DOHH2 (cell line): ENCODE results near the gene C7orf57.

Experiments
- H3F3A ChIP-seq: fragments of 200-600 bp; sonication (generic), shearing (Covaris generic); 2 replicates; pipeline ENCODE4 v1.6.0; 2016; ENCODE audit warnings: antibody characterized with exemption, mild to moderate bottlenecking; ENCODE audit not compliant: control insufficient read depth, insufficient read depth
- H3K27ac ChIP-seq: fragments of 200-600 bp; sonication (generic); 2 replicates; pipeline ENCODE4 v1.5.1; 2014; ENCODE audit warnings: low read depth, mild to moderate bottlenecking, low read length, moderate library complexity
- H3K27me3 ChIP-seq: fragments of 200-600 bp; sonication (generic); 2 replicates; pipeline ENCODE4 v1.6.1; 2014; ENCODE audit warnings: mild to moderate bottlenecking, low read length, mixed read lengths; ENCODE audit not compliant: control insufficient read depth
- H3K36me3 ChIP-seq: fragments of 200-600 bp; sonication (generic); 2 replicates; pipeline ENCODE4 v1.6.1; 2014; ENCODE audit warnings: mild to moderate bottlenecking, low read length, moderate library complexity, mixed read lengths; ENCODE audit not compliant: control insufficient read depth
- H3K4me1 ChIP-seq: fragments of 200-600 bp; sonication (generic); 2 replicates; pipeline ENCODE4 v1.6.1; 2014; ENCODE audit warnings: mild to moderate bottlenecking, low read length, mixed read lengths; ENCODE audit not compliant: control insufficient read depth
- H3K4me2 ChIP-seq: fragments of 200-600 bp; sonication (generic); 2 replicates; pipeline ENCODE4 v1.6.0; 2014; ENCODE audit warnings: mild to moderate bottlenecking, low read length, moderate library complexity
- H3K4me3 ChIP-seq: fragments of 200-600 bp; sonication (generic); 2 replicates; pipeline ENCODE4 v1.5.1; 2014; ENCODE audit warnings: mild to moderate bottlenecking, low read length, mixed read lengths
- H3K79me2 ChIP-seq: fragments of 200-600 bp; sonication (generic); 2 replicates; pipeline ENCODE4 v1.6.1; 2014; ENCODE audit warnings: mild to moderate bottlenecking, low read length, mixed read lengths; ENCODE audit not compliant: control insufficient read depth
- H3K9me2 ChIP-seq: fragments of 200-600 bp; sonication (generic); replicated peaks from 2 replicates; pipeline ENCODE4 v1.6.1; 2014; ENCODE audit warnings: mild to moderate bottlenecking, low read length, mixed read lengths; ENCODE audit not compliant: control insufficient read depth
- H3K9me3 ChIP-seq: fragments of 200-600 bp; sonication (generic); 2 replicates; pipeline ENCODE4 v1.6.1; 2014; ENCODE audit warnings: antibody characterized with exemption, low read length, mixed read lengths; ENCODE audit not compliant: control insufficient read depth, insufficient read depth
- H4K20me1 ChIP-seq: fragments of 200-600 bp; sonication (generic); 2 replicates; pipeline ENCODE4 v1.6.0; 2014; ENCODE audit warnings: low read depth, mild to moderate bottlenecking, antibody characterized with exemption, low read length, moderate library complexity; ENCODE audit not compliant: control insufficient read depth, insufficient read depth
- EZH2phosphoT487 ChIP-seq: fragments of 200-600 bp; sonication (generic); IDR thresholded peaks from 2 replicates; pipeline ENCODE4 v1.6.1; 2017; ENCODE audit warnings: borderline replicate concordance, mild to moderate bottlenecking, antibody characterized with exemption, low read length, moderate library complexity, mixed read lengths
- TF ChIP-seq, protein P1 (sequence below): fragments of 200-600 bp; sonication (generic); IDR thresholded peaks from one replicate; pipeline ENCODE4 v1.5.1; 2014; ENCODE audit warnings: antibody characterized with exemption, mild to moderate bottlenecking, low read depth, low read length; ENCODE audit not compliant: poor library complexity, severe bottlenecking

The C7orf57 gene

DNA sequence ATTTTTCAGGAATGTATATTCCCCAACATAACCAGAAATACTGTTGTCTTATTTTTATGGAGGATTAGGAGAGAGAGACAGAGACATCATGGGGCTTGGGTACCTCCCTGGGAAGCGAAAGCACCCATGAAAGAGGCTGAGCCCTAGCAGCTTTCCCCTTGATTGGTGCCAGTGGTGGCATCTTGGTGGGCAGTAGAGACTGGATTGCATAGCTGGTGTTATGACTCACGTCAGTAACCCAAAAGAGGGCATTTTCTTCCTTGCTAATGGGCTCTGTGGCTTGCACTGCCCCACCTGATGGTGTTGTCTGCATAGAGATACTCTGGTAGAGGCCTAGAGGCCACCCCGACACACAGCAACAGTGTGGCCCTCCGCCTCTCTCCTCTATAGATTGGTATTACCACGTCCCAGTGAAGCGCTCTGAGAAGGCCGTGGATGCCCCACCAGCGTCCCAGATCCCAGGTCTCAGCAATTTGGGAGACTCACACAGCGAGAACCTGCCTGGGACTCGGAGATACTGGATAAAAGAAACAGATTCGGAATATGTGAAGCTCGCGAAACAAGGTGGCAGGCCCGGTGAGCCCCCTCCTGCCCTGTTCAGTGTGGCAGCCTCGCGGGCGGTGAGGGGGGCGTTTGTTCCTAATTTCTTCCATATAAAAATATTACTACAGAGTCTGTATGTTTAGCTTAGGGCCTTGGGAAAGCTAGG lies 5.8 kb downstream of the C7orf57 start:
- no peaks in the 10 kb centered on the region for H4K20me1 ChIP-seq

DNA sequence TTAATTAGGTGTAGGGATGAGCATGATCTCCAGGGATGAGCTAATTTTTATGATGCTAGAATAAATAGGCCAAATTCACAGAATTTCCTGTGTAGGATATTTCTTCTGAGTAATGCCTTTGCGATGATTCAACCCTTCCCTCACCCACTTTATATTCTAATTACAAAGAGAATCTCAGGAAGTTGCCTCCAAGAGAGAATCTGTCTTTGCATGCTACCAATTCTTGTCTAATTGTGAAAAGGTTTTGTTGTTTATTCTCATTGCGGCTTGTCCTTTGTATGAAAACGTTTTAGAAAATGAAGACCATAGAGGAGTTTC lies 6.3 kb downstream of the C7orf57 start:
- Histone ChIP-seq H3K4me2 (no peak overlapping the region), H3K27me3 (no peaks in the 10 kb centered on the region), H3K9me2 (no peaks in the 10 kb centered on the region), H3K79me2 (no peaks in the 10 kb centered on the region), H4K20me1 (no peaks in the 10 kb centered on the region), H3K9me3 (no peaks in the 10 kb centered on the region), H3K36me3 (no peaks in the 10 kb centered on the region), H3F3A (no peaks in the 10 kb centered on the region), H3K4me3 (no peak overlapping the region), H3K27ac (no peak overlapping the region), H3K4me1 (no peaks in the 10 kb centered on the region)
- TF ChIP-seq, protein P1, sequence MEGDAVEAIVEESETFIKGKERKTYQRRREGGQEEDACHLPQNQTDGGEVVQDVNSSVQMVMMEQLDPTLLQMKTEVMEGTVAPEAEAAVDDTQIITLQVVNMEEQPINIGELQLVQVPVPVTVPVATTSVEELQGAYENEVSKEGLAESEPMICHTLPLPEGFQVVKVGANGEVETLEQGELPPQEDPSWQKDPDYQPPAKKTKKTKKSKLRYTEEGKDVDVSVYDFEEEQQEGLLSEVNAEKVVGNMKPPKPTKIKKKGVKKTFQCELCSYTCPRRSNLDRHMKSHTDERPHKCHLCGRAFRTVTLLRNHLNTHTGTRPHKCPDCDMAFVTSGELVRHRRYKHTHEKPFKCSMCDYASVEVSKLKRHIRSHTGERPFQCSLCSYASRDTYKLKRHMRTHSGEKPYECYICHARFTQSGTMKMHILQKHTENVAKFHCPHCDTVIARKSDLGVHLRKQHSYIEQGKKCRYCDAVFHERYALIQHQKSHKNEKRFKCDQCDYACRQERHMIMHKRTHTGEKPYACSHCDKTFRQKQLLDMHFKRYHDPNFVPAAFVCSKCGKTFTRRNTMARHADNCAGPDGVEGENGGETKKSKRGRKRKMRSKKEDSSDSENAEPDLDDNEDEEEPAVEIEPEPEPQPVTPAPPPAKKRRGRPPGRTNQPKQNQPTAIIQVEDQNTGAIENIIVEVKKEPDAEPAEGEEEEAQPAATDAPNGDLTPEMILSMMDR: no peak
- TF ChIP-seq EZH2phosphoT487: no peak

More for the DNA sequence above, 5.8 kb downstream of the C7orf57 start:
- no peak for TF ChIP-seq EZH2phosphoT487
- TF ChIP-seq, protein P1: no peak
- Histone ChIP-seq H3K9me2 (no peaks in the 10 kb centered on the region), H3K4me1 (no peaks in the 10 kb centered on the region), H3K4me3 (no peak overlapping the region), H3F3A (no peaks in the 10 kb centered on the region), H3K27ac (no peak overlapping the region), H3K79me2 (no peaks in the 10 kb centered on the region), H3K4me2 (no peak overlapping the region), H3K9me3 (no peaks in the 10 kb centered on the region), H3K27me3 (no peaks in the 10 kb centered on the region), H3K36me3 (no peaks in the 10 kb centered on the region)

DNA sequence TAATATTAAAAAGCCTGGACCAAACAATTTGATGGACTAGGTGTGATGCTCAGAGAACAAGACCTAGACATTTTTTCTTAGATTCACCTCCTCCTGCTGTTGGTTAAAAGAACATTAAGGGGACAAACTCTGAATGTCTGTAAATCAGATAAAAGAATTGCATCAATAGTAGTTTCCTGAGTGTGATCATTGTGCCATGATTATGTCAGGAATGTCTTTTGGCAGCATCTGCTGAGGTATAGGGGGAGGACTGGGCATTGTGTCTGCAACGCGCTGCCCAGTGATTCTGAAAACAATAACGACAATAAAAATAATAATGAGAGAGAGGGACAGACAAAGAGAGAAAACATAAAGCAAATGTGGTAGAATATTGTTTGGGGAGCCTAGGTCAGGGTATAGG lies 6.9 kb downstream of the C7orf57 start:
- Histone ChIP-seq H3K27me3 (no peaks in the 10 kb centered on the region), H3K36me3 (no peaks in the 10 kb centered on the region), H3K9me2 (no peaks in the 10 kb centered on the region), H4K20me1 (no peaks in the 10 kb centered on the region), H3K79me2 (no peaks in the 10 kb centered on the region), H3K4me3 (no peak overlapping the region), H3K9me3 (no peaks in the 10 kb centered on the region), H3K4me2 (no peak overlapping the region), H3K27ac (no peak overlapping the region), H3K4me1 (no peaks in the 10 kb centered on the region), H3F3A (no peaks in the 10 kb centered on the region)
- TF ChIP-seq, protein P1: no peak
- no peak for TF ChIP-seq EZH2phosphoT487

- no peaks in the 10 kb centered on the region for H3K9me3 ChIP-seq
- no peak overlapping the region for H3K27ac ChIP-seq
- H4K20me1 ChIP-seq: no peaks in the 10 kb centered on the region
- H3K27me3 ChIP-seq: no peaks in the 10 kb centered on the region
- H3K4me2 ChIP-seq: no peak overlapping the region
- H3K36me3 ChIP-seq: no peaks in the 10 kb centered on the region
- no peaks in the 10 kb centered on the region for H3K79me2 ChIP-seq
- no peaks in the 10 kb centered on the region for H3K9me2 ChIP-seq
- H3K4me3 ChIP-seq: no peak overlapping the region
- no peaks in the 10 kb centered on the region for H3K4me1 ChIP-seq
- H3F3A ChIP-seq: no peaks in the 10 kb centered on the region
- no peak for TF ChIP-seq EZH2phosphoT487
- TF ChIP-seq, protein P1: no peak
Measured at GRCh38 chr7:48042636-48043035, 7.3 kb downstream of the C7orf57 start.
